Nephron progenitor cell (in vitro differentiated cells): ENCODE results near the gene LGALS3BP.

Experiments
- DNase-seq: peaks from one replicate; pipeline ENCODE4 v3.0.0; 2021
- H3K27ac Mint-ChIP-seq: 2 replicates; pipeline ENCODE4 v1.8.0; 2021; ENCODE audit warnings: mild to moderate bottlenecking, moderate library complexity, mixed read lengths
- H3K27me3 Mint-ChIP-seq: 2 replicates; pipeline ENCODE4 v1.8.0; 2021; ENCODE audit warnings: mild to moderate bottlenecking, low read depth, mixed read lengths; ENCODE audit not compliant: poor library complexity
- H3K36me3 Mint-ChIP-seq: 2 replicates; pipeline ENCODE4 v1.8.0; 2021; ENCODE audit warnings: low read depth, mixed read lengths
- H3K4me1 Mint-ChIP-seq: 2 replicates; pipeline ENCODE4 v1.8.0; 2021; ENCODE audit warnings: mixed read lengths
- H3K4me3 Mint-ChIP-seq: 2 replicates; pipeline ENCODE4 v1.8.0; 2021; ENCODE audit warnings: mild to moderate bottlenecking, moderate library complexity, mixed read lengths
- H3K9me3 Mint-ChIP-seq: 2 replicates; pipeline ENCODE4 v1.8.0; 2021; ENCODE audit warnings: mild to moderate bottlenecking, moderate library complexity, mixed read lengths
- CTCF ChIP-seq: fragments of 200-600 bp; sonication (generic); IDR thresholded peaks from 2 replicates; pipeline ENCODE4 v1.5.0; 2021; ENCODE audit warnings: antibody characterized with exemption

Gene LGALS3BP

DNA sequence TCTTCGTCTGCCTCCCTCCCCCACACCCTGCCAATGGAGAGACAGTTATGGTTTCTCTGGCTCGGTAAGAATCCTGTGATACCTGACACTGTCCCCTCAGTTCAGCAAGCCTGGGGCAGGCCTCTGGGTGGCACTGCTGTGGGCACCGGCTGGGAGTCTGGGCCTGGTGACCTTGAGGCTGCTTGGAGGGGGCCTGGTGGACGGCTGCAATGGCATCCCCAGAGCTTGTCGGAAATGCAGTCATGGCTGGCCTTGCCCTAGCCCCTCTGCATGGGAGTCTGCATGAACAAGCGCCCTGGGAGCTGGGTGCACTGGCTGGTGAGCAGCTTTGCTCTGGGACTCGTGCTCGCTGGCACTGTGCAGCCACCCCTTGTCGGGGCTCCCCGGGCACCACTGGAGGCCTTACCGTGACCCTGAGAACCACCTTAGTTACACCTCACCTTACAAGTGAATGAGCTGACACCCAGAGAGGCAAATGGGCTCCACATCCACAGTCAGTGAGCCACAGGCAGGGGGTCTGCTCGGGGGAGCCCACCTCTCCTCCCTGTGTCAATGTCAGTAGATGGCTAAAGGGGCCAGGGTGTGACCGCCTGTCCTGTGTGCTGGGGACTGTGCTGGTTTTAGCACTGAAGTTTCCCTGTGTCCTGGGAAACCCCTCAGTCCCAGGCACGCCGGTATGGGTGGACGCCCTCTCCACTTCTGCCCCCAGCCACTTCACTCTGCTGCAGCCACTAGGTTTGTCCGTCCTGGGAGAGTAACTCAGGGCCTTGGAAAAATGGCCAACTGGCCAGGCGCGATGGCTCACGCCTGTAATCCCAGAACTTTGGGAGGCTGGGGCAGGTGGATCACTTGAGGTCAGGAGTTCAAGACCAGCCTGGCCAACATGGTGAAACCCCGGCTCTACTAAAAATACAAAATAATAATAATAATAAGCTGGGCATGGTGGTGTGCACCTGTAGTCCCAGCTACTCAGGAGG is 1.4 kb downstream of the LGALS3BP start:
- no peak for TF ChIP-seq CTCF
- DNase-seq, result no peak
- H3K36me3 Mint-ChIP-seq, result no peaks in the 10 kb centered on the region
- H3K9me3 Mint-ChIP-seq, result no peaks in the 10 kb centered on the region
- H3K4me1 Mint-ChIP-seq, result peaks cover 52% of the 10 kb centered on the region
- H3K27me3 Mint-ChIP-seq, result peaks cover under 1% of the 10 kb centered on the region
- no peak overlapping the region for H3K27ac Mint-ChIP-seq
- peak overlapping the region; percentile 20 for H3K4me3 Mint-ChIP-seq

- Mint-ChIP-seq H3K9me3 (no peaks in the 10 kb centered on the region), H3K4me1 (peaks cover 59% of the 10 kb centered on the region), H3K36me3 (no peaks in the 10 kb centered on the region), H3K4me3 (peak overlapping the region; percentile 20), H3K27ac (no peak overlapping the region), H3K27me3 (no peaks in the 10 kb centered on the region)
- no peak for TF ChIP-seq CTCF
- DNase-seq, result no peak
Measured at GRCh38 chr17:78977681-78977943, 2.1 kb downstream of the LGALS3BP start.

GRCh38 chr17:78976907-78977680 is 2.6 kb downstream of the LGALS3BP start:
- Mint-ChIP-seq H3K36me3 (no peaks in the 10 kb centered on the region), H3K4me3 (no peak overlapping the region), H3K27ac (peak overlapping the region; percentile 87), H3K4me1 (peaks cover 64% of the 10 kb centered on the region), H3K27me3 (no peaks in the 10 kb centered on the region), H3K9me3 (no peaks in the 10 kb centered on the region)
- TF ChIP-seq CTCF, result no peak
- no peak for DNase-seq

- no peaks in the 10 kb centered on the region for H3K27me3 Mint-ChIP-seq
- H3K4me3 Mint-ChIP-seq, result no peak overlapping the region
- no peak overlapping the region for H3K27ac Mint-ChIP-seq
- no peaks in the 10 kb centered on the region for H3K36me3 Mint-ChIP-seq
- H3K9me3 Mint-ChIP-seq, result no peaks in the 10 kb centered on the region
- DNase-seq, result peak; percentile 33
- H3K4me1 Mint-ChIP-seq, result peaks cover 73% of the 10 kb centered on the region
- no peak for TF ChIP-seq CTCF
Measured at GRCh38 chr17:78974635-78975591, 4.8 kb downstream of the LGALS3BP start.

GRCh38 chr17:78973792-78974520 is 5.8 kb downstream of the LGALS3BP start:
- TF ChIP-seq CTCF, result no peak
- DNase-seq, result no peak
- Mint-ChIP-seq H3K27ac (no peak overlapping the region), H3K4me3 (no peak overlapping the region), H3K27me3 (peaks cover 4% of the 10 kb centered on the region), H3K9me3 (no peaks in the 10 kb centered on the region), H3K4me1 (peaks cover 79% of the 10 kb centered on the region), H3K36me3 (no peaks in the 10 kb centered on the region)
